Astrocyte of the spinal cord (primary cell): Measurements from ENCODE around the gene EGFR.

Experiments
- DNase-seq: peaks from one replicate; pipeline ENCODE4 v3.0.0; 2011; ENCODE audit warnings: low read depth, low spot score
- H3K4me3 ChIP-seq: 2 replicates; pipeline ENCODE4 v1.5.1; 2011; ENCODE audit warnings: low read depth, mild to moderate bottlenecking, low read length, moderate library complexity
- CTCF ChIP-seq: IDR thresholded peaks from 2 replicates; pipeline ENCODE4 v1.5.1; 2012; ENCODE audit warnings: low read depth, mild to moderate bottlenecking, low read length, inconsistent platforms
- in situ Hi-C: cut with HindIII; loops from 2 replicates; pipeline ENCODE4 v1.10.0; 2017; ENCODE audit warnings: low sequenced_read_pairs

The EGFR gene

GRCh38 chr7:55144333-55145317, 125.8 kb downstream of the EGFR start:
- H3K4me3 ChIP-seq: no peak overlapping the region
- in situ Hi-C loops: no loop called here
- peak; percentile 25 for TF ChIP-seq CTCF

GRCh38 chr7:55145606-55146005, 126.8 kb downstream of the EGFR start:
- DNase-seq: no peak
- no peak overlapping the region for H3K4me3 ChIP-seq
- no peak for TF ChIP-seq CTCF
- in situ Hi-C loops: no loop called here

More at GRCh38 chr7:55144333-55145317, 125.8 kb downstream of the EGFR start:
- DNase-seq: no peak

GRCh38 chr7:55147101-55147500, 128.3 kb downstream of the EGFR start:
- in situ Hi-C loops: no loop called here
- DNase-seq: no peak
- TF ChIP-seq CTCF: no peak
- no peak overlapping the region for H3K4me3 ChIP-seq

- in situ Hi-C loops: no loop called here
- no peak overlapping the region for H3K4me3 ChIP-seq
- DNase-seq: no peak
- TF ChIP-seq CTCF: no peak
Observed at GRCh38 chr7:55147736-55148135, 128.9 kb downstream of the EGFR start.

- in situ Hi-C loops: no loop called here
Observed at GRCh38 chr7:55148571-55148970, 129.8 kb downstream of the EGFR start.

GRCh38 chr7:55149001-55149400, 130.2 kb downstream of the EGFR start:
- no peak overlapping the region for H3K4me3 ChIP-seq
- in situ Hi-C loops: no loop called here
- no peak for DNase-seq
- TF ChIP-seq CTCF: no peak

More at GRCh38 chr7:55148571-55148970, 129.8 kb downstream of the EGFR start:
- no peak for TF ChIP-seq CTCF
- no peak for DNase-seq
- H3K4me3 ChIP-seq: no peak overlapping the region
